Measurements from ENCODE around the gene CA11. TPM values are rescaled to one million over a fixed set of nuclear protein-coding genes. Genes with fewer than 3 reads are reported as not detected.
A peak's percentile ranks its signal among the peaks of the same experiment; 100 is the strongest.

The CA11 gene
- total and polyA plus RNA-seq, 9 of the 15 experiments (the other 6 are each of a cell fraction or from before 2014, with no cell fraction given): 2.9 to 19.9 (median 8.3) TPM

DNA sequence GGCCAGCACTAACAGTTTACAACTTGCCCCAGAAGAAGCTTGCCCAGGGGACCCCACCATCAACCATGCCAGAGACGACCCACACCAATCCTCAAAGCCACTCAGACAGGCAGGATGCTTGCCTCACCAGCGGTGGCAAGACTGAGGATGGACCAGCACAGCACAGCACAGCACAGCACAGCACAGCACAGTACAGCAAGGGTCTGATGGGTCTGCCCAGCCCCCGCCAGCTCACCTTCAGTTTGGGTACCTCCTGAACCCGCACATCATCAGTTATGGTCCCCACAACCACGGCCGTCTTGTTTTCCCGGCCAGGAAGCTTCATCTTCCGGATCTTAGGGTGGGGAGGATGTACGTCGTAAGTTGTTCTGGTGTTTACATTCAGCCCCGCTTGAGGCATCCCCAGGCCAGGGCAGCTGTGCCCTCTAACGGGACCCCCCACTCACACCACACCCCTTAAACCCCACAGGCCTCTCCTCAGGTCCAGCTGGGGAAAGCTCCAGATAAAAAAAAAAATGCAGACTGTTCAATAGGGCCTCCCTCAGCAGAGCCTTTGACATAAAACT lies 29.4 kb downstream of the CA11 start:
- peak in 1 of 4 experiments; percentile 14 for DNase-seq (ENCODE audit: extremely low read depth in 1 of 4, low spot score in 3 of 4)
- POLR2A ChIA-PET: interaction anchor here (0.6 to 4.7 kb wide), 20 partner anchors 8 to 974 kb away, joined by 3 to 85 read pairs (median 4); partner anchors contain the start of gene SPACA4

More for the DNA sequence above, 29.4 kb downstream of the CA11 start:
- H3K4me3 ChIP-seq: peak overlapping the region; percentile 64
- H3K27ac ChIP-seq (ENCODE audit: extremely low read depth, low read depth, low read length): no peak overlapping the region
- H3K9ac ChIP-seq (ENCODE audit: insufficient read depth in 1 of 2, low read depth in 2 of 2, low read length in 2 of 2): peak overlapping the region; percentile 94
- peaks cover 30 to 60% of the 10 kb centered on the region in 2 experiments; a peak in 4 of 5 replicates for H3K4me1 ChIP-seq (replicated peaks in 1 of 2; ENCODE audit: control insufficient read depth in 2 of 2, insufficient read depth in 2 of 2, low read length in 2 of 2)
- no peaks in the 10 kb centered on the region for H3K27me3 ChIP-seq (ENCODE audit: control insufficient read depth in 2 of 2, insufficient read depth in 2 of 2, low read length in 2 of 2)
- ATAC-seq: no peak
- no peaks in the 10 kb centered on the region for H3K9me3 ChIP-seq (replicated peaks; ENCODE audit: control insufficient read depth, insufficient read depth, low read depth, low read length)
- no peak for FAIRE-seq
- peak overlapping the region; percentile 91 for H3K4me2 ChIP-seq (ENCODE audit: insufficient read depth, low read length)
- peaks cover 37% of the 10 kb centered on the region for H4K20me1 ChIP-seq (replicated peaks; ENCODE audit: control insufficient read depth, insufficient read depth, low read length)
- intact Hi-C loops (cut with micrococcal nuclease) (no loop called here), in situ Hi-C loops (cut with MboI) (no loop called here)
- WGBS (ENCODE audit: insufficient coverage, low coverage, missing lambda C conversion rate): 62% methylated on average over 12 of the region's 12 CpGs
- CTCF ChIA-PET (ENCODE audit: low intra/inter-chr PET ratio): no interaction called here
- no peak overlapping the region for H2AFZ ChIP-seq (ENCODE audit: low read depth, low read length)
- no TSS peak for BruUV-seq (replicated peaks)
- H3K9me1 ChIP-seq (ENCODE audit: control insufficient read depth, insufficient read depth, low read length): peaks cover 11% of the 10 kb centered on the region
- TF ChIP-seq, protein P1, sequence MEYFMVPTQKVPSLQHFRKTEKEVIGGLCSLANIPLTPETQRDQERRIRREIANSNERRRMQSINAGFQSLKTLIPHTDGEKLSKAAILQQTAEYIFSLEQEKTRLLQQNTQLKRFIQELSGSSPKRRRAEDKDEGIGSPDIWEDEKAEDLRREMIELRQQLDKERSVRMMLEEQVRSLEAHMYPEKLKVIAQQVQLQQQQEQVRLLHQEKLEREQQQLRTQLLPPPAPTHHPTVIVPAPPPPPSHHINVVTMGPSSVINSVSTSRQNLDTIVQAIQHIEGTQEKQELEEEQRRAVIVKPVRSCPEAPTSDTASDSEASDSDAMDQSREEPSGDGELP (CRISPR knock-in tag; IDR thresholded peaks at IDR 0.05; ENCODE audit: borderline replicate concordance): peak; percentile 4; the same call in 1 of the 2 replicates
- peak; percentile 72 for TF ChIP-seq RBFOX2 (IDR thresholded peaks at IDR 0.05; ENCODE audit: low read depth, low read length)
- TF ChIP-seq POLR2A (conservative IDR thresholded peaks at IDR 0.05): 0 out of 2 replicates have a peak, but pooled peaks have one; percentile 10
- no peak for TF ChIP-seq MCM3 (IDR thresholded peaks at IDR 0.05)
- TF ChIP-seq HNRNPUL1 (IDR thresholded peaks at IDR 0.05; ENCODE audit: low read length): 0 out of 2 replicates have a peak, but pooled peaks have one; percentile 54
- no peak for TF ChIP-seq ZNF316 (IDR thresholded peaks at IDR 0.05)
- peak; percentile 37 for TF ChIP-seq RBM22 (IDR thresholded peaks at IDR 0.05; ENCODE audit: low read depth, low read length, poor library complexity, severe bottlenecking)
- 0 out of 2 replicates have a peak, but pooled peaks have one; percentile 25 for TF ChIP-seq POLR2H (tag; IDR thresholded peaks at IDR 0.05; ENCODE audit: low read depth)
- peaks cover 44% of the 10 kb centered on the region for H3K79me2 ChIP-seq (ENCODE audit: control insufficient read depth, insufficient read depth, low read length)
- H3K36me3 ChIP-seq (ENCODE audit: control insufficient read depth, insufficient read depth, low read length): peaks cover 38% of the 10 kb centered on the region; the same call in 2 of the 3 replicates

Data from K562 (cell line).